ENCODE data around the gene TEAD4.

Gene TEAD4

DNA sequence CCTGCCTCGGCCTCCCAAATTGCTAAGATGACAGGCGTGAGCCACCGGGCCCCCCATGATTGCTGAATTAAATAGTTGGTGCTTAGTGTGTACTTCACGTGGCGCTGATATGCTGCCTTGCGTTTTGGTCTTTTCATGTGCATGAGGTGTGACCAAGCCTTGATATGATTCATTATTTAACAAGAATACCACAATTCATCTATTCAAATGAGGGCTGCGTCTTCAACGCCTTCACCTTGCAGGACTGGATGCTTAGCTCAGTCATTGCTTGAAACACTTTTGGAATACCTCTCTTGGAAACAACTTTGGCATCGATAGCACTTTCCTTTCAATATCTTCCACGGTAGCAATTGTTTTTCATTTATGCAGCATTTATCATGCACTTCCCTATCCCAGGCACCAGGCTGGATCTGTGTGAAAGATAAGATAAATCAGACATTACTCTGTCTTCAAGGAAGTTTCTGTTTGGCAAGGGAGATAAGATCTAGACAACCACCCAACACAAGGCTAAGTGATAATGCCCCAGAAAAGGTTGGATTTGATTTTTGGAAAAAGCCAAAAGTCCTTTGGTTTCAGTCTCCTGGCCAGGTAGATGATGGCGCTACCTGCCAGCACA lies 1.3 kb upstream of the TEAD4 start:
- no peak for DNase-seq (ENCODE audit: extremely low spot score)
- ChIA-PET CTCF (no interaction called here), POLR2A (no interaction called here)
- TF ChIP-seq, protein P1, sequence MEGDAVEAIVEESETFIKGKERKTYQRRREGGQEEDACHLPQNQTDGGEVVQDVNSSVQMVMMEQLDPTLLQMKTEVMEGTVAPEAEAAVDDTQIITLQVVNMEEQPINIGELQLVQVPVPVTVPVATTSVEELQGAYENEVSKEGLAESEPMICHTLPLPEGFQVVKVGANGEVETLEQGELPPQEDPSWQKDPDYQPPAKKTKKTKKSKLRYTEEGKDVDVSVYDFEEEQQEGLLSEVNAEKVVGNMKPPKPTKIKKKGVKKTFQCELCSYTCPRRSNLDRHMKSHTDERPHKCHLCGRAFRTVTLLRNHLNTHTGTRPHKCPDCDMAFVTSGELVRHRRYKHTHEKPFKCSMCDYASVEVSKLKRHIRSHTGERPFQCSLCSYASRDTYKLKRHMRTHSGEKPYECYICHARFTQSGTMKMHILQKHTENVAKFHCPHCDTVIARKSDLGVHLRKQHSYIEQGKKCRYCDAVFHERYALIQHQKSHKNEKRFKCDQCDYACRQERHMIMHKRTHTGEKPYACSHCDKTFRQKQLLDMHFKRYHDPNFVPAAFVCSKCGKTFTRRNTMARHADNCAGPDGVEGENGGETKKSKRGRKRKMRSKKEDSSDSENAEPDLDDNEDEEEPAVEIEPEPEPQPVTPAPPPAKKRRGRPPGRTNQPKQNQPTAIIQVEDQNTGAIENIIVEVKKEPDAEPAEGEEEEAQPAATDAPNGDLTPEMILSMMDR (IDR thresholded peaks at IDR 0.05; ENCODE audit: control extremely low read depth, extremely low read depth, low read depth, missing control alignments), result no peak

DNA sequence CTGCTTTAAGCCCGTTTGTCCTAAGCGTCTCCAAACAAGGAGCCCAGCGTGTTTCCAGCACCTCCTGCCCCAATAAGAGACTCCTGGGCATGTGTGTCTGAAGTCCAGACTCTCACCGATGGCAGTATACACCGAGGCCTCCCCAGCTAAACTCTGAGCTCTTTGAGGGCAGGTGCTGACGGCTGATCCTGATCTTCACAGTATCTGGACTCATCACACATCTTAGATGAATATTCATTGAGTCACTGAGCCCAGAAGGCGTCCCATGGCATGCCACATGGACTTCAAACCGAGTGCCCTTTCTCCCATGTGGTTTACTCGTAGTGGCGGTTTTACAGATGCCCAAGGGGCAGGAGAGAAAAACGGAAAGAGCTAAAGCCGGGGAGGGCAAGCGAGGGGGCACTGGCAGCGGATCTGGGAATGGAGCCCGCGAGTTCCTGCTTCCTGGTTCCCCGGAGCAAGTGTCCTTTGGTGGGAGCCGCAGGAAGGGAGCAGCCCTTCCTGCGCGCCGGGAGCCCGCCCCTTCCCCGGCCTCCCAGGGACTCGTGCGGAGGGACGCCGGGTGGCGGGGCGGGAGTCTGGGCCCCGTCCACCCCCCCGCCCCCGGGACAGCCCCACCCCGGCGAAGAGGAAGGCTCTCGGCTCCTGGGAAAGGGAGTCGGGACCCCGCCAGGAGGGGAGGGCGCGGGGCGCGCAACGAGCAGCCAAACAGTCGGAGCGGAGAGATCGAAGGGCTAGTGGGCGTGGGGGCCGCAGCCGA lies 585 bp upstream of the TEAD4 start:
- CTCF ChIA-PET, result no interaction called here
- peak; percentile 53 for DNase-seq (ENCODE audit: extremely low spot score)
- POLR2A ChIA-PET, result no interaction called here
- TF ChIP-seq, protein P1 (IDR thresholded peaks at IDR 0.05; ENCODE audit: control extremely low read depth, extremely low read depth, low read depth, missing control alignments), result no peak

DNA sequence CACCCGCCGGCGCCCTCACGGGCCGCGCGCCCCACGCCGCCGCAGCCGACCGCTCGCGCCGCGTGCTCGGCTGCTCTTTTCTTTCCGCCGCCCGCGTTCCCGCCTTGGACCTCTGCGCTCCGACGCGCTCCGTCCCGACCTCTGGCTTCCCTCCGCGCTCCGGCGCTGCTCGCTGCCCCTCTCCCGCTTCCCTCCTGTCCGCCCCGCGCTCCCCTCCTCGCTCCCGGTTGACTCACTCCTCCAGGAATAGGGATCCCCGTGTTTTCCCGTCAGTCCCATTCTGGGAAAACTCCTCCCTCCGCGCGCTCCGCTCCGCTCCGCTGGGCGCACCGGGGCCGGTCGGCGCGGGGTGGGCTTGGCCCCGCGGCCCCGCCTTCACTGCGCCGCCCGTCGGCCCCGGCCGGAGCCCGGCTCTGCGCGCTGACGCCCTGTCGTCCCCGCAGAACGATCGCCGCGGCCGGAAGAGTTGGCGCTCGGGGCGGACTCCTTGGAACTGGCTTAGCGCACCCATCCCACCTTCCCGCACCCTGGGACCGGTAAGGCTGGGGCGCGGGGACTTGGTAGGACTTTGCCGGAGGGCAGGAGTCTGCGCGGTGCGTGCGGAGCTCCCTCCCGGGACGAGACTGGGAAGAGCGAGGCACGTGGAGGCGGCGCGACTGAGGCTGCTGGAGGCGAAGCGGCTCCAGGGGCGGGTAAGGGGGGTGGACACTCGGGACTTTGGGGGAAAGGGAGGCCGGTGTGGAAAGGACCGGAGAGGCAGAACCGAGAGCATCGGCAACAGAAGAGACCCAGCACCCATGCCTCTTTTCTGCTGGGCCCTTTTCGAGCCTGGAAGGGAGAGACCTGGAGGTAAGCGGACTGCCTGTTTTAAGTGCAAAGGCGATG lies 550 bp downstream of the TEAD4 start:
- peak; percentile 65 for DNase-seq (ENCODE audit: extremely low spot score)
- POLR2A ChIA-PET, result no interaction called here
- CTCF ChIA-PET, result no interaction called here

DNA sequence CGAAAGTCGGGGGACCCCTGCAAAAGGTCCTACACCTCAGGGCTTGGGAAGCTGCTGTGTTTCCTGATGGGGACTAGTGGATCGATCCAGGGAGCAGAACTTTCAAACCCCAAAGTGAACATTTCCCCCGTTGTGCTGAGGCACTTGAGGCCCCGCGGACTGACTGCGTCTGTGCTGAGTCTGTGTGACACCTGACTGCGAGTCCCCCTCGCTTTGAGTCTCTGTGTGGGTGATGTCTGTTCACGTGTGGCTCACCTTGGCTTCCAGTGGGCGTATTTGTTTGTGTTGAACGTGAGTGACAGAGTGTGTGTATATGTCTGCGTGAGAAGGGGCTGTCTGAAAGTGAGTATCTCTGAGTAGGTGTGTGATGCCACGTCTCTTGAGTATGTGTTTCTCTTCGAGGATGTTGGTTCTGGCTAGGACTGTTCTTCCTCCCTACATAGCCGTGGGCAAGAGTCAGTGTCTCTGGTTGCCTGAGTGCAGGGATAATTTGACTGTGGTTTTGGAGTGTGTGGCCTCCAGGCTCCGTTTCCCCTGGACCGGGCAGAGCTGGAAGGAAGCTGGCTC lies 1.3 kb downstream of the TEAD4 start:
- ChIA-PET POLR2A (no interaction called here), CTCF (no interaction called here)
- TF ChIP-seq, protein P1 (IDR thresholded peaks at IDR 0.05; ENCODE audit: control extremely low read depth, extremely low read depth, low read depth, missing control alignments), result no peak
- DNase-seq (ENCODE audit: extremely low spot score), result peak; percentile 53

More for the DNA sequence above, 550 bp downstream of the TEAD4 start:
- TF ChIP-seq, protein P1 (IDR thresholded peaks at IDR 0.05; ENCODE audit: control extremely low read depth, extremely low read depth, low read depth, missing control alignments), result no peak

- TF ChIP-seq, protein P1 (IDR thresholded peaks at IDR 0.05; ENCODE audit: control extremely low read depth, extremely low read depth, low read depth, missing control alignments), result no peak
- POLR2A ChIA-PET, result no interaction called here
- CTCF ChIA-PET, result interaction anchor here (2.2 kb wide), 1 partner anchor 17 kb away, joined by 8 read pairs; no protein-coding TSS in a partner anchor
- no peak for DNase-seq (ENCODE audit: extremely low spot score)
Observed at GRCh38 chr12:2960996-2961616, 1.9 kb downstream of the TEAD4 start.

DNA sequence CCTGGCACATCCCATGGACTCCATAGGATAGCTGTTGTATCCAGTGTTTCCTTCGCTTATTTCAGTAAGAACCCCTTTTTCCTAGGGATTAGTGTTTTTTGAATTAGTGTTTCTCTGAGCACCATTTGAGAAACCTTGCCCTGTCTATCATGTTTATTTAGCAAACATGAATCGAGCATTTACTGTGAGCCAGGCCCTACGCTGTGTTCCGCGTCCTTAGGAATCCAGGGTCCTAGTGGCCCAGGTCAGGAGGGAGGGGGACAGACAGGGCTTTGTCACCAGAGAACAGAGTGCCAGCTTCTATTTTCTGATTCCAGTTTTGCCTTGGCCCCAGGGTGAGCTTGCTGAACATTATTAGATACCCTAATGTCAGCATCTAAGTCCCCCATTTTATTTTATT lies 2.5 kb downstream of the TEAD4 start:
- TF ChIP-seq, protein P1 (IDR thresholded peaks at IDR 0.05; ENCODE audit: control extremely low read depth, extremely low read depth, low read depth, missing control alignments), result no peak
- ChIA-PET POLR2A (no interaction called here), CTCF (interaction anchor here (2.2 kb wide), 1 partner anchor 17 kb away, joined by 8 read pairs; no protein-coding TSS in a partner anchor)

More for the DNA sequence above, 2.5 kb downstream of the TEAD4 start:
- DNase-seq (ENCODE audit: extremely low spot score), result no peak

Data from GM10248 (cell line).